ENCODE data around the gene PIP4K2C.

PIP4K2C gene

DNA sequence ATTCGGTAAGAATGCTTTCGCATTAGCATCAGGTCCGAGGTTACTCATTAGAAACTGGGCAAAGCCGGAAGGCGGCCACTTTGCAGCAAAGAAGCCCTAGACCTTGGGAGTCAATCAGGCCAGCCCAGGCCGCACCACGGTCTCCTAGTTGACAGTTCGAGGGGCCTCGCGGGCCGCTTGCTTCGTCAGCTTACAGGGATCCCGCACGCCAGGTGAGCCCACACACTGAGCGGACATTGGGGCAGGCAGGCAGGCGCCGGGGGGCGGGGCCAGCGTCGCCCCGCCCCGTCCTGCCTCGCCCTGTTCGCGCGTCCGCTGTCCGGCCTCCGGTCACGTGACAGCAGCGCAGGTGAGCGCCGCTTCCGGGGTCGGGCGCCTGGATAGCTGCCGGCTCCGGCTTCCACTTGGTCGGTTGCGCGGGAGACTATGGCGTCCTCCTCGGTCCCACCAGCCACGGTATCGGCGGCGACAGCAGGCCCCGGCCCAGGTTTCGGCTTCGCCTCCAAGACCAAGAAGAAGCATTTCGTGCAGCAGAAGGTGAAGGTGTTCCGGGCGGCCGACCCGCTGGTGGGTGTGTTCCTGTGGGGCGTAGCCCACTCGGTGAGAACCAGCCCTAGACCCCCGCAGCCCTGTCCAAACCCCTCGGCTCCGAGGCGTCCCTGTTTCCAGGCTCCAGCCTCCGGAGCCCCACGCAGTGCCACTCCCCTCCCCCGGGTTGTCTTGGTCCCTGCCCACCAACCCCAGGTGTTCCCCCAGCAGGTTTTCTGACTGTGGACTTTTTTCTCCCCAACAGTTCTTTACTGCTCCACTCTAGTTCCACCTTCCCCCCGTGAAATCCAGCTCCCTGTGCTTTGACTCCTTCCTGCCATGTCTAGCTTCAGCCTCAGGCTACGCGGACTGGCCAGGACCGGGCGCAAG lies at the start of gene PIP4K2C:
PIP4K2C (plus strand) TSS at position 329 of the 918 bp plus-strand sequence; CDS start at position 427, 98 bp downstream.
- Mint-ChIP-seq H3K27me3 (ENCODE audit: low read depth) (peaks cover 24% of the 10 kb centered on the region), H3K9me3 (no peaks in the 10 kb centered on the region), H3K4me3 (peak within 1 kb of the TSS; percentile 91 to 97 (median 95)), H3K27ac (peak within 1 kb of the TSS; percentile 59 to 92 (median 82)), H3K36me3 (ENCODE audit: low read depth) (peaks cover 8% of the 10 kb centered on the region), H3K4me1 (peaks cover 17% of the 10 kb centered on the region)
- TF ChIP-seq, protein P1, sequence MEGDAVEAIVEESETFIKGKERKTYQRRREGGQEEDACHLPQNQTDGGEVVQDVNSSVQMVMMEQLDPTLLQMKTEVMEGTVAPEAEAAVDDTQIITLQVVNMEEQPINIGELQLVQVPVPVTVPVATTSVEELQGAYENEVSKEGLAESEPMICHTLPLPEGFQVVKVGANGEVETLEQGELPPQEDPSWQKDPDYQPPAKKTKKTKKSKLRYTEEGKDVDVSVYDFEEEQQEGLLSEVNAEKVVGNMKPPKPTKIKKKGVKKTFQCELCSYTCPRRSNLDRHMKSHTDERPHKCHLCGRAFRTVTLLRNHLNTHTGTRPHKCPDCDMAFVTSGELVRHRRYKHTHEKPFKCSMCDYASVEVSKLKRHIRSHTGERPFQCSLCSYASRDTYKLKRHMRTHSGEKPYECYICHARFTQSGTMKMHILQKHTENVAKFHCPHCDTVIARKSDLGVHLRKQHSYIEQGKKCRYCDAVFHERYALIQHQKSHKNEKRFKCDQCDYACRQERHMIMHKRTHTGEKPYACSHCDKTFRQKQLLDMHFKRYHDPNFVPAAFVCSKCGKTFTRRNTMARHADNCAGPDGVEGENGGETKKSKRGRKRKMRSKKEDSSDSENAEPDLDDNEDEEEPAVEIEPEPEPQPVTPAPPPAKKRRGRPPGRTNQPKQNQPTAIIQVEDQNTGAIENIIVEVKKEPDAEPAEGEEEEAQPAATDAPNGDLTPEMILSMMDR (IDR thresholded peaks at IDR 0.05; ENCODE audit: unreplicated experiment in 3 of 3), result no peak

DNA sequence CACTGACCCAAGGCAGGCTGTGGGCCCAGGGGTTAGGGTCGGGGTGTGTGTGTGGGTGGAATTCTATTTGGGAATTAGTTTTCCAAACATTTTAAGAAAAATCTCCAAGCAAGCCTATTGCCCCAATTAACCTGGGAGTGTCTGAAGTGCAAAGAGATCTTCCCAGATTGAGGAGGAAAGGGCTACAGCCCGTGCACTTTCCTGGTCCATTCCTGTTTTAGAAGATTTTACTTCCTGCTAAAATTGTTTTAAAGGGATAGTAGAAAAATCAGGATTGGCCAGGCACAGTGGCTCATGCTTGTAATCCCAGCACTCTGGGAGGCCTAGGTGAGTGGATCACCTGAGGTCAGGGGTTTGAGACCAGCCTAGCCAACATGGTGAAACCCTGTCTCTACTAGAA lies 49.3 kb upstream of the PIP4K2C start:
- H3K27ac Mint-ChIP-seq, result no peak overlapping the region
- H3K4me3 Mint-ChIP-seq, result no peak overlapping the region
- no peaks in the 10 kb centered on the region for H3K9me3 Mint-ChIP-seq
- H3K4me1 Mint-ChIP-seq, result peaks cover 23% of the 10 kb centered on the region
- H3K27me3 Mint-ChIP-seq (ENCODE audit: low read depth), result no peaks in the 10 kb centered on the region
- peaks cover 32% of the 10 kb centered on the region for H3K36me3 Mint-ChIP-seq (ENCODE audit: low read depth)
- TF ChIP-seq, protein P1 (IDR thresholded peaks at IDR 0.05; ENCODE audit: unreplicated experiment in 3 of 3), result no peak

DNA sequence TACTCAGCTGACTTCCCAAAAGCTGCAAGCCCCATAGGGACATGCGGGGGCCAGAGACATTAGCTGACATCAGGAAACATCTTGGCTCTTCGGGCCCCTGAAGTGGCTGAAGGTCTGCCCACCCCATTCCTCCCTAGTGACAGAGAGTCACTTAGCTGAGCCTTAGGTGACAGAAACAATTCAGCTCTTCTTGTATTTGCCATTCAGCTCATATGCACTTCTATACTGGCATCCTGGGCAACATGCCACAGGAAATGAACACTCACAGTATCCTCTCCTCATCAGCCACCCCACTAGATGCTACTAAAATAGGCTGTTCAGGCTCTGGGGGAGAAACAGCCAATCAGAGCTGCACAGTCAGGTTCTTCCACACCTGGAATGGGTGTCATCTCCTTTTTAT lies 47.4 kb upstream of the PIP4K2C start:
- H3K4me1 Mint-ChIP-seq, result peaks cover 29% of the 10 kb centered on the region
- no peaks in the 10 kb centered on the region for H3K9me3 Mint-ChIP-seq
- H3K27me3 Mint-ChIP-seq (ENCODE audit: low read depth), result peaks cover 18% of the 10 kb centered on the region
- H3K4me3 Mint-ChIP-seq, result no peak overlapping the region
- H3K27ac Mint-ChIP-seq, result no peak overlapping the region
- TF ChIP-seq, protein P1 (IDR thresholded peaks at IDR 0.05; ENCODE audit: unreplicated experiment in 3 of 3), result no peak
- H3K36me3 Mint-ChIP-seq (ENCODE audit: low read depth), result peaks cover 17% of the 10 kb centered on the region

DNA sequence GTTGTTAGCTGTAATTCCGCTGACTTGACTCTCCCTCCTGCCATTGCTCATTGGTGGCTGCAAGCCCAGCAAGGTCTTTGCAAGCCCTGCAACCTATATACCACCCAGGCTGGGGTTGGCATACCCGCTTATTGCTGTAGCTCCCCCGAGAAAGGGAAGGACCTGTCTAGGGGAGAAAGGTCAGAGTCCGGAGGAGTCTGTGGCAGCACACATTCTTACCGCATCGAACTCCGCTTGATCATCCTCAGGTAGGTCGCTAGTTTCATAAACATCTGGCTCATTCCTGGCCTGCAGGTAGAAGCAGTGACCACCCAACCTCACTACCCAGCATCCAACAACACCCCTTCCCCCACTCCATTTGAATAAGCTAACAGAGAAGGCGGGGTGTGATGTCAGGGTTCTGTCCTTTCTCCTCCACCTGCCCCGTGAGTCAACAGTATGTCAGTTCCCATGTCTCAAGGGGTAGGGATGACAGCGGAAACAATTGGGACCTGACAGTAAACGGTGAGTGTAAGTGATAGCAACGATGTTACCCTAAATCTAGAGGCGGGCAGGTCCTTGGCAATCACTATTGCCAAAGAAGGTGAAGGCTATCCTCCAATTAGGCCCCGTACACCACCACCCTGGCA lies 45.1 kb upstream of the PIP4K2C start:
- TF ChIP-seq, protein P1 (IDR thresholded peaks at IDR 0.05; ENCODE audit: unreplicated experiment in 3 of 3), result no peak
- Mint-ChIP-seq H3K27ac (peak overlapping the region; percentile 46 to 91 (median 89)), H3K36me3 (ENCODE audit: low read depth) (peaks cover 4% of the 10 kb centered on the region), H3K9me3 (no peaks in the 10 kb centered on the region), H3K27me3 (ENCODE audit: low read depth) (peaks cover 41% of the 10 kb centered on the region), H3K4me3 (peak overlapping the region; percentile 96 to 100 (median 98)), H3K4me1 (peaks cover 28% of the 10 kb centered on the region)

DNA sequence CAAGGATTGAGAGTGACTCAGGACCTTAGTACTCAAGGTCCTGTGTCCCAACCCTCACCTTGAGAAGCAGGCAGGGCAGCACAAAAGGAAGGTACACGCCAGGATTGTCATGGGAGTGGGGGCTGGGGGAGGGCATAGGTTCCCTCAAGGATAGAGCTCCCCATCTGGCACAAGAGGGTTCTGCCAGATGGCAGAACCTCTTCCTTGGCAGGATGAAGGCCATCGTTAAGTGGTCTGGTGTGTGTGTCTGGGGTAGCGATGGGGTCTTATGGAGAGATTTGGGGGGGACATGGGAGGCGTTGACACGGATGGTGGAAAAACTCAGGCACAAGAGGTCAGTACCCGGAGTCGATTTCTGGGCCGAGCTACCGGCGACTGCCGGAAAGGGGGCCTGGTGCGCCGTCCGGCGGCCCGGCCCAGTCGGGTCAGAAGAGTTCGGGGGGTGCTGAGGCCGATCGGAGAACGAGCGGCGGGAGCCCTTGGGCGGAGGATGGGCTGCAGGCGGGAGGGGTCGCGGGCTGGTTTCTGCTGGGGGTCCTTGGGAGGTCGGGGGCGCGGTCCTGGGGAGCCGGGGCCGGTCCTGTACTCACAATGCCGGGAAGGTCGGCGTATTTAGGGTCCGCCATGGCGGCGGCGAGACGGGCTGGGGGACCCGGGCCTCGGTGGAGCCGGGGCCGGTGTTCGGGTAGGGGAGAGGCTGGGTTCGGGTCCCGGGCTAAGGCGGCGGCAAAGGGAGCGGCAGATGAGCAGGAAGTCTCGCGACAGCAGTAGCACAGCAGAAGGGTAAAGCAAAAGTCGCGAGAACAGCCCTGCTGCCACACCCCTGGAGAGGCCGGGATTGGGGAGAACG lies 44.3 kb upstream of the PIP4K2C start, which contains the start of gene DCTN2:
DCTN2 (minus strand) TSS at position 755 of the 850 bp plus-strand sequence; CDS start at position 626, 129 bp downstream.
- H3K27me3 Mint-ChIP-seq (ENCODE audit: low read depth), result peaks cover 48% of the 10 kb centered on the region

More for the DNA sequence above, 44.3 kb upstream of the PIP4K2C start, which contains the start of gene DCTN2:
- TF ChIP-seq, protein P1 (IDR thresholded peaks at IDR 0.05; ENCODE audit: unreplicated experiment in 3 of 3), result no peak
- Mint-ChIP-seq H3K4me1 (peaks cover 24% of the 10 kb centered on the region), H3K9me3 (no peaks in the 10 kb centered on the region), H3K27ac (peak within 1 kb of the TSS; percentile 46 to 91 (median 89)), H3K36me3 (ENCODE audit: low read depth) (no peaks in the 10 kb centered on the region), H3K4me3 (peak within 1 kb of the TSS; percentile 96 to 100 (median 98))

Data from nephron (organoid).